T-helper 1 cell treated with Interleukin-12 subunit alpha and Interleukin-12 subunit beta and Interleukin-4 antibody, amounts not matched to agents 30 ng/mL and 1 ng/mL, for 36 hours (primary cell): ENCODE results near the gene C14orf93. TPM values are rescaled to one million over a fixed set of nuclear protein-coding genes. Genes with fewer than 3 reads are reported as not detected.
"Not testable (repeated sequence)": the region's sequence is repeated elsewhere in the genome, so short reads cannot be mapped to it uniquely, and the experiment has no call there.

Experiments
- intact Hi-C: fragments of 100-400 bp; cut with micrococcal nuclease; formaldehyde crosslinking; loops from one replicate; pipeline ENCODE4 v1.15.1; 2024
- total RNA-seq: library from RNA; stranded (reverse); gene quantifications from 2 replicates; pipeline ENCODE4 v1.2.3, GENCODE V29; 2022

C14orf93 gene
- total RNA-seq, 1 donor from 2014 or later, result 9.3 TPM

- intact Hi-C loops, result no loop called here
These were observed 13.3 kb upstream of the C14orf93 start for GRCh38 chr14:23023022-23023794.

- intact Hi-C loops, result no loop called here
These were observed 12.0 kb upstream of the C14orf93 start for GRCh38 chr14:23021889-23022442.

GRCh38 chr14:23021434-23021833 is 11.5 kb upstream of the C14orf93 start:
- intact Hi-C loops, result no loop called here

- intact Hi-C loops, result no loop called here
These were observed 10.5 kb upstream of the C14orf93 start for GRCh38 chr14:23020143-23021128.

- intact Hi-C loops, result no loop called here
These were observed 8.2 kb upstream of the C14orf93 start for GRCh38 chr14:23018107-23018506.

- intact Hi-C loops, result no loop called here
These were observed 7.1 kb upstream of the C14orf93 start for GRCh38 chr14:23017091-23017490.

- intact Hi-C loops, result no loop called here
These were observed 5.7 kb upstream of the C14orf93 start for GRCh38 chr14:23015618-23016017.

- intact Hi-C loops, result not testable (repeated sequence)
These were observed 3.8 kb upstream of the C14orf93 start for GRCh38 chr14:23013749-23014054.

GRCh38 chr14:23013054-23013748 is 3.3 kb upstream of the C14orf93 start:
- intact Hi-C loops, result no loop called here

GRCh38 chr14:23009483-23009938 is 432 bp downstream of the C14orf93 start:
- intact Hi-C loops, result no loop called here

GRCh38 chr14:23008831-23009230 is 1.1 kb downstream of the C14orf93 start:
- intact Hi-C loops, result no loop called here

GRCh38 chr14:23006544-23007419 is 3.2 kb downstream of the C14orf93 start:
- intact Hi-C loops, result loop anchor here (1.0 to 2.0 kb wide), 12 partner anchors 20 to 1622 kb away; partner anchors contain the start of genes ACIN1, AJUBA, C14orf119 and DAD1

- intact Hi-C loops, result loop anchor here (2.0 kb wide), 1 partner anchor 295 kb away; no protein-coding TSS in a partner anchor
These were observed 3.8 kb downstream of the C14orf93 start for GRCh38 chr14:23006188-23006534.

GRCh38 chr14:23005451-23006187 is 4.3 kb downstream of the C14orf93 start:
- intact Hi-C loops, result loop anchor here (2.0 kb wide), 1 partner anchor 295 kb away; no protein-coding TSS in a partner anchor

GRCh38 chr14:23004274-23004673 is 5.7 kb downstream of the C14orf93 start:
- intact Hi-C loops, result not testable (repeated sequence)

- intact Hi-C loops, result no loop called here
These were observed 7.4 kb downstream of the C14orf93 start for GRCh38 chr14:23002592-23002991.

- intact Hi-C loops, result no loop called here
These were observed 9.1 kb downstream of the C14orf93 start for GRCh38 chr14:23000860-23001259.

GRCh38 chr14:22998329-22999012 is 11.5 kb downstream of the C14orf93 start:
- intact Hi-C loops, result no loop called here
